Measurements from ENCODE around the gene TUB.

Gene TUB

DNA sequence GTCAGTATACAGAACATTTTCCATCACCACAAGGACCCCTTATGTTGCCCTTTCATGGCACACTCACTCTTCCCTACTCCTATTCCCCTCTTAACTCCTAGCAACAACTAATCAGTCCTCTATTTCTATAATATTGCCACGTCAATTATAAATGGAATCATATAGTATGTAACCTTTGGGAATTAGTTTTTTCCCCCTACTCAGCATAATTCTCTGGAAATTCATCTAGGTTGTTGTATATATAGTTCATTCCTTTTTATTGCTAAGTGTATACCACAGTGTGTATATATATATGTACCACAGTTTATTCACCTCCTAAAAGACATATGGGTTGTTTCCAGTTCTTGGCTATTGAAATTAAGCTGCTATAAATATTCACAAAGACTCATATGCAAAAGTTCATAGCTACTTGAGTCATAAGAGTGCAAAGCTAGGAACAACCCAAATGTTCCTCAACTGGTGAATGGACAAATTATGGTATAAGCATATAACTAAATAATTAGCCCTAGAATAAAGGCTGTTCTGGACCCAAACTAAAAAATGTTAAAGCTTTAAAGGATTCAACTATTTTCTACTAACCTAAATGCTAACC, 41.3 kb downstream of the TUB start:
- H3K9me2 ChIP-seq (replicated peaks; ENCODE audit: insufficient read depth, low read length) = no peaks in the 10 kb centered on the region
- H3F3A ChIP-seq (ENCODE audit: insufficient read depth) = no peaks in the 10 kb centered on the region

GRCh38 chr11:8126649-8127289, 45.8 kb downstream of the TUB start:
- H2AFZ ChIP-seq (ENCODE audit: low read depth, low read length, severe bottlenecking) = no peak overlapping the region
- H3K9me2 ChIP-seq (replicated peaks; ENCODE audit: insufficient read depth, low read length) = no peaks in the 10 kb centered on the region
- no peaks in the 10 kb centered on the region for H3K36me3 ChIP-seq (ENCODE audit: low read length)
- H3F3A ChIP-seq (ENCODE audit: insufficient read depth) = no peaks in the 10 kb centered on the region
- H3K4me2 ChIP-seq (ENCODE audit: low read depth, low read length, poor library complexity, severe bottlenecking) = no peak overlapping the region
- no peaks in the 10 kb centered on the region for H3K79me2 ChIP-seq (ENCODE audit: insufficient read depth, low read length)
- no peak for TF ChIP-seq EZH2phosphoT487 (conservative IDR thresholded peaks at IDR 0.05; ENCODE audit: low read length)
- TF ChIP-seq, protein P1, sequence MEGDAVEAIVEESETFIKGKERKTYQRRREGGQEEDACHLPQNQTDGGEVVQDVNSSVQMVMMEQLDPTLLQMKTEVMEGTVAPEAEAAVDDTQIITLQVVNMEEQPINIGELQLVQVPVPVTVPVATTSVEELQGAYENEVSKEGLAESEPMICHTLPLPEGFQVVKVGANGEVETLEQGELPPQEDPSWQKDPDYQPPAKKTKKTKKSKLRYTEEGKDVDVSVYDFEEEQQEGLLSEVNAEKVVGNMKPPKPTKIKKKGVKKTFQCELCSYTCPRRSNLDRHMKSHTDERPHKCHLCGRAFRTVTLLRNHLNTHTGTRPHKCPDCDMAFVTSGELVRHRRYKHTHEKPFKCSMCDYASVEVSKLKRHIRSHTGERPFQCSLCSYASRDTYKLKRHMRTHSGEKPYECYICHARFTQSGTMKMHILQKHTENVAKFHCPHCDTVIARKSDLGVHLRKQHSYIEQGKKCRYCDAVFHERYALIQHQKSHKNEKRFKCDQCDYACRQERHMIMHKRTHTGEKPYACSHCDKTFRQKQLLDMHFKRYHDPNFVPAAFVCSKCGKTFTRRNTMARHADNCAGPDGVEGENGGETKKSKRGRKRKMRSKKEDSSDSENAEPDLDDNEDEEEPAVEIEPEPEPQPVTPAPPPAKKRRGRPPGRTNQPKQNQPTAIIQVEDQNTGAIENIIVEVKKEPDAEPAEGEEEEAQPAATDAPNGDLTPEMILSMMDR (IDR thresholded peaks at IDR 0.05; ENCODE audit: insufficient read depth, low read length, poor library complexity, severe bottlenecking) = no peak
- no peak overlapping the region for H3K9ac ChIP-seq (ENCODE audit: low read length)
- H3K27ac ChIP-seq (ENCODE audit: low read depth, low read length) = no peak overlapping the region
- H3K4me3 ChIP-seq (ENCODE audit: insufficient read depth, low read length, poor library complexity, severe bottlenecking) = no peak overlapping the region
- H3K27me3 ChIP-seq (ENCODE audit: low read length) = peaks cover 4% of the 10 kb centered on the region; the same call in 1 of the 2 replicates
- H3K9me3 ChIP-seq (ENCODE audit: insufficient read depth, low read length) = no peaks in the 10 kb centered on the region
- H4K20me1 ChIP-seq (ENCODE audit: low read depth, low read length) = no peaks in the 10 kb centered on the region

More for the DNA sequence above, 41.3 kb downstream of the TUB start:
- no peak overlapping the region for H3K27ac ChIP-seq (ENCODE audit: low read depth, low read length)
- H3K4me3 ChIP-seq (ENCODE audit: insufficient read depth, low read length, poor library complexity, severe bottlenecking) = no peak overlapping the region
- no peaks in the 10 kb centered on the region for H4K20me1 ChIP-seq (ENCODE audit: low read depth, low read length)
- no peaks in the 10 kb centered on the region for H3K36me3 ChIP-seq (ENCODE audit: low read length)
- no peak overlapping the region for H3K4me2 ChIP-seq (ENCODE audit: low read depth, low read length, poor library complexity, severe bottlenecking)
- H3K27me3 ChIP-seq (ENCODE audit: low read length) = no peaks in the 10 kb centered on the region
- H2AFZ ChIP-seq (ENCODE audit: low read depth, low read length, severe bottlenecking) = no peak overlapping the region
- TF ChIP-seq, protein P1 (IDR thresholded peaks at IDR 0.05; ENCODE audit: insufficient read depth, low read length, poor library complexity, severe bottlenecking) = no peak
- no peak for TF ChIP-seq EZH2phosphoT487 (conservative IDR thresholded peaks at IDR 0.05; ENCODE audit: low read length)
- no peaks in the 10 kb centered on the region for H3K79me2 ChIP-seq (ENCODE audit: insufficient read depth, low read length)
- H3K9me3 ChIP-seq (ENCODE audit: insufficient read depth, low read length) = no peaks in the 10 kb centered on the region
- H3K9ac ChIP-seq (ENCODE audit: low read length) = no peak overlapping the region

- Histone ChIP-seq H3K27me3 (ENCODE audit: low read length) (peaks cover 4% of the 10 kb centered on the region; the same call in 1 of the 2 replicates), H3K9me2 (replicated peaks; ENCODE audit: insufficient read depth, low read length) (no peaks in the 10 kb centered on the region), H3K4me2 (ENCODE audit: low read depth, low read length, poor library complexity, severe bottlenecking) (no peak overlapping the region), H3K9me3 (ENCODE audit: insufficient read depth, low read length) (no peaks in the 10 kb centered on the region), H3K36me3 (ENCODE audit: low read length) (no peaks in the 10 kb centered on the region), H4K20me1 (ENCODE audit: low read depth, low read length) (no peaks in the 10 kb centered on the region), H3K9ac (ENCODE audit: low read length) (no peak overlapping the region), H3K79me2 (ENCODE audit: insufficient read depth, low read length) (no peaks in the 10 kb centered on the region), H3K4me3 (ENCODE audit: insufficient read depth, low read length, poor library complexity, severe bottlenecking) (no peak overlapping the region), H2AFZ (ENCODE audit: low read depth, low read length, severe bottlenecking) (no peak overlapping the region), H3F3A (ENCODE audit: insufficient read depth) (no peaks in the 10 kb centered on the region), H3K27ac (ENCODE audit: low read depth, low read length) (no peak overlapping the region)
- TF ChIP-seq, protein P1 (IDR thresholded peaks at IDR 0.05; ENCODE audit: insufficient read depth, low read length, poor library complexity, severe bottlenecking) = no peak
- TF ChIP-seq EZH2phosphoT487 (conservative IDR thresholded peaks at IDR 0.05; ENCODE audit: low read length) = no peak
Observed at GRCh38 chr11:8127447-8127846, 46.4 kb downstream of the TUB start.

All from SU-DHL-6 (cell line).